Large intestine (tissue), 3 donors: Measurements from ENCODE around the gene WASHC1. TPM values are rescaled to one million over a fixed set of nuclear protein-coding genes. Genes with fewer than 3 reads are reported as not detected.
A peak's percentile ranks its signal among the peaks of the same experiment; 100 is the strongest.
"Not testable (repeated sequence)": the region's sequence is repeated elsewhere in the genome, so short reads cannot be mapped to it uniquely, and the experiment has no call there.

Experiments used
- DNase-seq, 2 donors: peaks; one replicate each; pipeline versions ENCODE4 v3.0.0 to v3.0.0-alpha.2; 2013
- H3K27ac ChIP-seq: one replicate; pipeline ENCODE4 v1.5.1; 2013; ENCODE audit warnings: low read length
- H3K27me3 ChIP-seq: 2 replicates; pipeline ENCODE4 v1.6.1; 2013; ENCODE audit warnings: low read length; ENCODE audit not compliant: control insufficient read depth, insufficient read depth
- H3K36me3 ChIP-seq: 2 replicates; pipeline ENCODE4 v1.6.1; 2013; ENCODE audit warnings: low read length; ENCODE audit not compliant: control insufficient read depth, insufficient read depth
- H3K4me1 ChIP-seq: one replicate; pipeline ENCODE4 v1.6.1; 2013; ENCODE audit warnings: low read length; ENCODE audit not compliant: control insufficient read depth, insufficient read depth
- H3K4me3 ChIP-seq: one replicate; pipeline ENCODE4 v1.5.1; 2013; ENCODE audit warnings: low read length
- H3K9me3 ChIP-seq: one replicate; pipeline ENCODE4 v1.6.1; 2013; ENCODE audit warnings: mild to moderate bottlenecking, low read depth, low read length, moderate library complexity; ENCODE audit not compliant: control insufficient read depth
- WGBS: methylation state at CpG from one replicate; pipeline ENCODE4 v1.1.5; 2013; ENCODE audit warnings: low lambda C conversion rate; ENCODE audit not compliant: insufficient coverage; 5-methylcytosine and 5-hydroxymethylcytosine counted together
- polyA plus RNA-seq: library from polyadenylated mRNA; unstranded; fragments of 120-200 nt; gene quantifications from one replicate; pipeline ENCODE4 v1.2.1, GENCODE V29; 2013

WASHC1 gene
- polyA plus RNA-seq, 1 donor, result 23.2 TPM

DNA sequence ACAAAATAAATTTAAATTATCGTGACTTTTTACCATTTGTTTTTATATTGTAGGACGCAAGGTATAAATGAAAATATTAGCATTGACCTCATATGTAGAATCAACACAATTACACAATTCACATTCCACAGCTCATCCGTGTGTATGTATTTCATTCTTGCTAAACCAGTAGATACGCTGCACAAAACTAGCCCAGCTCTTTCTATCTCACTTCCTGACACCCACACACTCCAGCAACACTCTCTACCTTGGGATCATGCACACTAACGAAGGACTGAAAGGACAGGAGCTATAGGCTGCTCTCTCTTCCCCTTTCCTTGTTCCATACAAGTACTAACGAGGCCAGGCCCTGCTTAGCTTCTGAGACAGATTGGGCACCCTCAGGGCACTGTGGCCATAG, 16.9 kb upstream of the WASHC1 start:
- not testable (repeated sequence) for H3K27me3 ChIP-seq, H3K9me3 ChIP-seq, H3K36me3 ChIP-seq, H3K4me1 ChIP-seq, DNase-seq, H3K27ac ChIP-seq, H3K4me3 ChIP-seq
- whole genome bisulfite sequencing, result no CpG with 5 or more reads among the region's 6 CpGs

DNA sequence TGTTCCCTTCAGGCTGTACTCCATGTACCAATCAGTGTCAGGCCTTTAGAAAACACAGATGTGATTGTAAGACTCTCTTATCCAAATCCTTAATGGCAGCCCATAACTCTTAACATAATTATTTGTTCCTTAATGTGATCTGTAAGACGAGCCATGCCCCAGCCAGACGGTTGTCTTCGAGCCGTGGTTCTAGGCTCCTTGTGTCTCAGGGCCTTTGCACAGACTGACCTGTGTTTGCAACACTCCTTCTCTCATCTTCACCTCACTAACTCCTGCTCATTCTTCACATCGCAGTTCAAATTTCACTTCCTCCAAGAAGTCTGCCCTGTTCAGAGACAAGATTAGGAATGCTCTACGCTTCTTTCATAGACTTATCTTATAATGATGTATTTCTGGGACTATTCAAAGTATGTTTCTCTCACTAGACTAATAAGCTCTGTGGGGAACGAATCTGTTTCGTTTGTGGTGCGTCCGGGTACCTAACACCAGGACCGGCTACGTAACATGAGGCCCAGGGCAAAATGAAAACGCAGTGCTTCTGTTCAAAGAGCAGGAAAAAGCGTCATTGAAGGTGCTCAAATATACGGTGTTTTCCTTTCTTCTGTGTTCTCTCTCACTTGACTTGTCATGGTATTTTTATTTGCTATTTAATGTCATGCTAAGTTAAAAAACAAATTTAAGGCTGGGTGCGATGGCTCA, 16.1 kb upstream of the WASHC1 start:
- not testable (repeated sequence) for DNase-seq, H3K4me1 ChIP-seq, H3K27ac ChIP-seq, H3K36me3 ChIP-seq, H3K27me3 ChIP-seq, H3K4me3 ChIP-seq, H3K9me3 ChIP-seq
- WGBS, result no CpG with 5 or more reads among the region's 16 CpGs

DNA sequence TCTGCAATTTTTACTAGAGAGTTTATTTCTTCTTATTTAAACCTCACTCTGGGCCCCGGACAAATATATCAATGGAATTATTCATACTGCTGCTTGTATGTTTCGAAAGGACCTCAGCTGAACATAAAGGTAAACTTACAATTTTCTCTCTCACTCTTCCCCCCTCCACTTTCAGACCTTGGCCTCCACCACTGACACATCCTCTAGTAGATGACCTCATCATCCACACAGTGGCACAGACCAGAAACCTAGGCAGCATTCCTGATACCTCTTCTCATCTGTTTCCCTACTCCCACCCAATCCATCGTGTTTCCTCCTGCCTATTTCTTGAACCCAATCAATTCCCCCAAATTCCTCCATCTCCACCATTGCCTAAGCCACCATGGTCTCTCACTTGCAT, 15.2 kb upstream of the WASHC1 start:
- not testable (repeated sequence) for H3K4me3 ChIP-seq, DNase-seq, H3K27me3 ChIP-seq, H3K4me1 ChIP-seq, H3K36me3 ChIP-seq, H3K27ac ChIP-seq, H3K9me3 ChIP-seq
- WGBS, result no CpG with 5 or more reads among the region's 3 CpGs

DNA sequence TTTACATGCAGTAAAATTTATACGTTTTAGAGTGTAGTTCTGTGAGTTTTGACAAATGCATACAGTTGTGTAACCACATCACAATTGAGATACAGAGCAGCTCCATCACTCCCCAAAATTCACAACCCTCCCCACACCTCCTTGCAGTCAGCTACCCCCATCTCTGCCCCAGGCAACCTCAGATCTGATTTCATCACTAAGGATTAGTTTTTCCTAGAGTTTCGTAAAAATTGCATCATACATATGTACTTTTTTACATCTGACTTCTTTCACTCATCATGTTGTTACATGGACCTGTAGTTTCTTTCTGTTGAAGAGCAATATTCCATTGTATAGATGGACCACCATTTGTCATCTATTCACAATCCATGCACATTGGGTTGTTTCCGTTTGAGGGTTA, 14.4 kb upstream of the WASHC1 start:
- no CpG with 5 or more reads among the region's 3 CpGs for WGBS
- H3K9me3 ChIP-seq, H3K36me3 ChIP-seq, H3K4me3 ChIP-seq, H3K27me3 ChIP-seq, H3K4me1 ChIP-seq, DNase-seq, H3K27ac ChIP-seq: not testable (repeated sequence)

DNA sequence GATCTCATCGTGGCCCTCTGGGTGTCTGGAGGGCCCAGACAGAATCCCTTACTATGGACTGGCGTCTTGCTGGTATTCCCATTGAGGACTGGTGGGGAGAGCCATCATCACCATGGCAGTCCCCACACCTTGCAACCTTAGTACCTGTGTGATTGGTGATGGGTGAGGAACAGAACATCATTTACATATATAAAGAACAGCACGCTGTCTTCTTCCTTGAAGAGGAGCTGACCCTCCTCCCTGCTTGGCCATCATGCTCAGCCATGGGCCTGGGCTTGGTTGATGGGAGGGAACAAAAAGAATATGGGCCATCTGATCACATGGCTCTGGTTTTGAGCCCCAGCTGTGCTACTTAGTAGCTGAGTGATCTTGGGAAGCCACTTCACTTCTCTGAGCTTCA, 13.9 kb upstream of the WASHC1 start:
- not testable (repeated sequence) for H3K27ac ChIP-seq, H3K9me3 ChIP-seq, DNase-seq, H3K4me1 ChIP-seq, H3K27me3 ChIP-seq, H3K36me3 ChIP-seq, H3K4me3 ChIP-seq
- WGBS, result no CpG with 5 or more reads among the region's 3 CpGs

DNA sequence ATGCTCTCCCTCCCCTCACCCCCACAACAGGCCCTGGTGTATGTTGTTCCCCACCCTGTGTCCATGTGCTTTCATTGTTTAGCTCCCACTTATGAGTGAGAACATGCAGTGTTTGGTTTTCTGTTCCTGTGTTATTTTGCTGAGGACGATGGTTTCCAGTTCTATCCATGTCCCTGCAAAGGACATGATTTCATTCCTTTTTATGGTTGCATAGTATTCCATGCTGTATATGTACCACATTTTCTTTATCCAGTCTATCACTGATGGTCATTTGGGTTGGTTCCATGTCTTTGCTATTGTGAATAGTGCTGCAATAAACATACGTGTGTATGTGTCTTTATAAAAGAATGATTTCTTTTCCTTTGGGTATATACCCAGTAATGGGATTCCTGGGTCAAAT, 12.6 kb upstream of the WASHC1 start:
- DNase-seq, H3K27ac ChIP-seq, H3K36me3 ChIP-seq, H3K4me1 ChIP-seq, H3K4me3 ChIP-seq, H3K9me3 ChIP-seq, H3K27me3 ChIP-seq: not testable (repeated sequence)
- no CpG with 5 or more reads among the region's 2 CpGs for WGBS

DNA sequence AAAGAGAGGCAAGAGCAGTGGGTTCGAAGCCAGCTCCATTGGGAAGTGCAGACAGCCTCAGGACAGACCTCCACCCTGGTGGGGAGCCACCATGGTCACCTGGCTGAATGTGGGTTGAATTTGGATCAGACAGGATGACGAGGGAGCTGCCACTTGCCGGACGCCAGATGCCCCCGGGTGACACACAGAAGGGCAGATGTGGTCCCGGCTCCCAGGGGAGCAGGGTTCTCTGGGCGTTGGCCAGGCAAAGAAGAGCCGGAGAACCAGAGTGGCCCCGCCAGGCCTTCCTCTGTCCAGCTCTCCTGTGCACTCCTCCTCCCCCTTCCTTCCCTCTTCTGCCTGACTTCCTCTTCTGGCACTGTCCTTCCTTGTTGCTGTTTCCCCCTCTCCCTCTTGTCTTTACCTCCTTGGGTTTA, 12.0 kb upstream of the WASHC1 start:
- not testable (repeated sequence) for H3K4me1 ChIP-seq

DNA sequence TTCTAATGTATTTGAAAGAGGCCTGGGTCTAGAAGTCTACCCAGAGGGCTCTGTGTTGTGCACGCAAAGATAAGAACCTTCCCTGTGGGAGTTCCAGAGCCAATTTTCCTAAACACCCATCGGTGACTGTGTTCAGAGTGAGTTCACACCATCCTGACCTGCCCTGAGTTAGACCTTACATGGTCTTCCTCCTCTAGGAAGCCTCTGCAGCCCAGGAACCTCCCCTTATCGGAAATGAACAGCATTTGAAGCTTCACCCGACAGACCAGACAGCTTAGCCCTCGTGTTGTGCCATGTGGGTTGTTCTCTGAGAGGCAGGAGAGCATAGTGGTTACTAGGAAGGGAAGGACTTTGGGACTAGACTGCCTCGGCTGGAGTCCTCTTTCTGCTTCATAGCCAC, 3.1 kb upstream of the WASHC1 start:
- WGBS, result no CpG with 5 or more reads among the region's 6 CpGs
- not testable (repeated sequence) for H3K4me1 ChIP-seq, H3K27ac ChIP-seq, H3K9me3 ChIP-seq, H3K27me3 ChIP-seq, DNase-seq, H3K36me3 ChIP-seq, H3K4me3 ChIP-seq

More for the DNA sequence above, 12.0 kb upstream of the WASHC1 start:
- WGBS, result no CpG with 5 or more reads among the region's 9 CpGs
- not testable (repeated sequence) for H3K36me3 ChIP-seq, DNase-seq, H3K4me3 ChIP-seq, H3K9me3 ChIP-seq, H3K27ac ChIP-seq, H3K27me3 ChIP-seq

DNA sequence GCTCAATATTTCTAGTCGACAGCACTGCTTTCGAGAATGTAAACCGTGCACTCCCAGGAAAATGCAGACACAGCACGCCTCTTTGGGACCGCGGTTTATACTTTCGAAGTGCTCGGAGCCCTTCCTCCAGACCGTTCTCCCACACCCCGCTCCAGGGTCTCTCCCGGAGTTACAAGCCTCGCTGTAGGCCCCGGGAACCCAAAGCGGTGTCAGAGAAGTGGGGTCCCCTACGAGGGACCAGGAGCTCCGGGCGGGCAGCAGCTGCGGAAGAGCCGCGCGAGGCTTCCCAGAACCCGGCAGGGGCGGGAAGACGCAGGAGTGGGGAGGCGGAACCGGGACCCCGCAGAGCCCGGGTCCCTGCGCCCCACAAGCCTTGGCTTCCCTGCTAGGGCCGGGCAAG, 481 bp downstream of the WASHC1 start:
- H3K4me1 ChIP-seq, H3K9me3 ChIP-seq, H3K27ac ChIP-seq, H3K36me3 ChIP-seq, DNase-seq, H3K27me3 ChIP-seq: not testable (repeated sequence)
- no CpG with 5 or more reads among the region's 30 CpGs for WGBS
- peak overlapping the region; percentile 31 for H3K4me3 ChIP-seq

DNA sequence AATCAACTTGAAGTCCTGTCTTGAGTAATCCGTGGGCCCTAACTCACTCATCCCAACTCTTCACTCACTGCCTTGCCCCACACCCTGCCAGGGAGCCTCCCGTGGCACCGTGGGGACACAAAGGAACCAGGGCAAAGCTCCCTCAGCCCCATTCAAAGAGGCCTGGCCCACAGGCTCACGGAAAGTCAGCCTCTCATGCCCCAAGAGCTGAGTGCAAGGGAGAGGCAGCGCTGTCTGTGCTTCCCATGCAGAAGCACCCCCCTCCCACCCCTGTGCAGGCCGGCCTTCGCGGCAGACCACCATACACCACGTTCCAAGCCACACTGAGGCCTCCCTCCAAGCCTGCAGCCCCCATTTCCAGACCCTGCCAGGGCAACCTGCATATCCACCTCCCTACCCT, 7.6 kb downstream of the WASHC1 start:
- not testable (repeated sequence) for H3K27ac ChIP-seq, DNase-seq, H3K4me3 ChIP-seq, H3K27me3 ChIP-seq, H3K4me1 ChIP-seq, H3K9me3 ChIP-seq, H3K36me3 ChIP-seq
- WGBS, result no CpG with 5 or more reads among the region's 9 CpGs

DNA sequence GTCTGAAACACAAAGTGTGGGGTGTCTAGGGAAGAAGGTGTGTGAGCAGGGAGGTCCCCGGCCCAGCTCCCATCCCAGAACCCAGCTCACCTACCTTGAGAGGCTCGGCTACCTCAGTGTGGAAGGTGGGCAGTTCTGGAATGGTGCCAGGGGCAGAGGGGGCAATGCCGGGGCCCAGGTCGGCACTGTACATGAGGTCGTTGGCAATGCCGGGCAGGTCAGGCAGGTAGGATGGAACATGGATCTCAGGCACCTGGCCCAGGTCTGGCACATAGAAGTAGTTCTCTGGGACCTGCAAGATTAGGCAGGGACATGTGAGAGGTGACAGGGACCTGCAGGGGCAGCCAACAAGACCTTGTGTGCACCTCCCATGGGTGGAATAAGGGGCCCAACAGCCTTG, 12.4 kb downstream of the WASHC1 start:
- H3K36me3 ChIP-seq, H3K9me3 ChIP-seq, H3K4me3 ChIP-seq, H3K27me3 ChIP-seq, H3K27ac ChIP-seq, DNase-seq, H3K4me1 ChIP-seq: not testable (repeated sequence)
- WGBS, result no CpG with 5 or more reads among the region's 6 CpGs
